HepG2 (cell line): ENCODE data around the gene CTNNBL1. TPM values are rescaled to one million over a fixed set of nuclear protein-coding genes. Genes with fewer than 3 reads are reported as not detected.

Experiments used
- ARID2 ChIP-seq: sonication (generic); formaldehyde crosslinking; IDR thresholded peaks from 2 replicates; pipeline ENCODE4 v1.8.1; 2022; ENCODE audit warnings: mild to moderate bottlenecking, missing genetic modification reagents, borderline replicate concordance
- FOXA1 ChIP-seq, 2 experiments: fragments of 450-650 bp in 1 of 2; sonication (generic) in 1 of 2; formaldehyde crosslinking in 1 of 2; IDR thresholded peaks; 2 replicates each; pipeline versions ENCODE4 v1.4.0 to v1.6.1; 2016 to 2020; ENCODE audit warnings: missing genetic modification reagents in 1 of 2
- JARID2 ChIP-seq: sonication (generic); formaldehyde crosslinking; IDR thresholded peaks from 2 replicates; pipeline ENCODE4 v1.8.1; 2023; ENCODE audit warnings: missing genetic modification reagents, inconsistent platforms; ENCODE audit not compliant: insufficient replicate concordance
- KDM5A ChIP-seq: fragments of 200-600 bp; sonication (generic); IDR thresholded peaks from 2 replicates; pipeline ENCODE4 v1.7.0; 2018; ENCODE audit warnings: antibody characterized with exemption, mild to moderate bottlenecking, low read length, borderline replicate concordance
- NFIC ChIP-seq: IDR thresholded peaks from 2 replicates; pipeline ENCODE4 v1.6.1; 2012; ENCODE audit warnings: mild to moderate bottlenecking, low read length, inconsistent platforms
- NR0B2 ChIP-seq: sonication (generic); formaldehyde crosslinking; IDR thresholded peaks from 2 replicates; pipeline ENCODE4 v1.4.0; 2020; ENCODE audit warnings: mild to moderate bottlenecking, missing genetic modification reagents
- POLR2A ChIP-seq, 2 experiments: IDR thresholded peaks; 2 replicates each; pipeline ENCODE4 v1.6.1; 2011; ENCODE audit warnings: low read depth in 2 of 2, low read length in 2 of 2, mild to moderate bottlenecking in 1 of 2, moderate library complexity in 1 of 2; ENCODE audit not compliant: insufficient read depth in 1 of 2
- PTBP1 ChIP-seq: fragments of 200-400 bp; formaldehyde crosslinking; IDR thresholded peaks from 2 replicates; pipeline ENCODE4 v1.6.1; 2018; ENCODE audit warnings: low read length, low read depth; ENCODE audit not compliant: poor library complexity, severe bottlenecking
- SKI ChIP-seq: fragments of 450-650 bp; IDR thresholded peaks from one replicate; pipeline ENCODE4 v1.6.1; 2018; ENCODE audit warnings: mild to moderate bottlenecking; ENCODE audit not compliant: partially characterized antibody
- YEATS4 ChIP-seq: sonication (generic); formaldehyde crosslinking; IDR thresholded peaks from 2 replicates; pipeline ENCODE4 v1.4.0; 2020; ENCODE audit warnings: missing genetic modification reagents, borderline replicate concordance
- ZFYVE20 ChIP-seq: sonication (generic); formaldehyde crosslinking; IDR thresholded peaks from 2 replicates; pipeline ENCODE4 v1.8.0; 2023; ENCODE audit warnings: low read depth, mild to moderate bottlenecking, moderate library complexity, missing genetic modification reagents, borderline replicate concordance
- ZNF10 ChIP-seq: sonication (generic); formaldehyde crosslinking; IDR thresholded peaks from 2 replicates; pipeline ENCODE4 v1.4.0; 2020; ENCODE audit warnings: mild to moderate bottlenecking, low read depth, missing genetic modification reagents, borderline replicate concordance
- ZNF160 ChIP-seq: sonication (generic); formaldehyde crosslinking; IDR thresholded peaks from 2 replicates; pipeline ENCODE4 v1.8.0; 2022; ENCODE audit warnings: mild to moderate bottlenecking, inconsistent platforms, missing genetic modification reagents
- ZNF281 ChIP-seq: sonication (generic); formaldehyde crosslinking; IDR thresholded peaks from 2 replicates; pipeline ENCODE4 v1.4.0; 2020; ENCODE audit warnings: missing genetic modification reagents, borderline replicate concordance
- ZNF557 ChIP-seq: sonication (generic); formaldehyde crosslinking; IDR thresholded peaks from 2 replicates; pipeline ENCODE4 v1.4.0; 2020; ENCODE audit warnings: missing genetic modification reagents
- ZNF570 ChIP-seq: sonication (generic); formaldehyde crosslinking; IDR thresholded peaks from 2 replicates; pipeline ENCODE4 v1.4.0; 2020; ENCODE audit warnings: mild to moderate bottlenecking, missing genetic modification reagents, borderline replicate concordance
- ZNF703 ChIP-seq: sonication (generic); formaldehyde crosslinking; IDR thresholded peaks from 2 replicates; pipeline ENCODE4 v1.5.1; 2020; ENCODE audit warnings: missing genetic modification reagents, mild to moderate bottlenecking, moderate library complexity, borderline replicate concordance
- ZNF75D ChIP-seq: sonication (generic); formaldehyde crosslinking; IDR thresholded peaks from 2 replicates; pipeline ENCODE4 v1.8.1; 2023; ENCODE audit warnings: missing genetic modification reagents, mild to moderate bottlenecking, borderline replicate concordance
- ZNF788 ChIP-seq: sonication (generic); formaldehyde crosslinking; IDR thresholded peaks from 2 replicates; pipeline ENCODE4 v1.5.0; 2020; ENCODE audit warnings: mild to moderate bottlenecking, missing genetic modification reagents, borderline replicate concordance
- ZNF879 ChIP-seq: sonication (generic); formaldehyde crosslinking; IDR thresholded peaks from 2 replicates; pipeline ENCODE4 v1.8.1; 2023; ENCODE audit warnings: missing genetic modification reagents
- polyA plus RNA-seq, 8 experiments: library from polyadenylated mRNA; depleted of rRNA in 3 of 8; stranded (reverse) in 7 of 8; unstranded in 1 of 8; fragments of >200 nt; fragmentation: Illumina TruSeq in 4 of 8; extraction: Trizol in 4 of 8; gene quantifications; 2 replicates each; pipeline versions ENCODE4 v1.2.1 to v1.2.3, GENCODE V29; 2011 to 2016; ENCODE audit warnings: low read depth in 4 of 8, missing spikeins in 1 of 8, mixed read lengths in 1 of 8; ENCODE audit not compliant: insufficient read depth in 1 of 8
- total RNA-seq, 5 experiments: library from RNA; depleted of rRNA; stranded (reverse); fragments of >200 nt; fragmentation: Illumina TruSeq; extraction: Trizol; gene quantifications; 2 replicates each; pipeline ENCODE4 v1.2.3, GENCODE V29; 2016; ENCODE audit warnings: low read depth in 1 of 5
- TF ChIP-seq, protein P1 (sequence below): sonication (generic); formaldehyde crosslinking; IDR thresholded peaks from 2 replicates; pipeline ENCODE4 v1.8.0; 2022; ENCODE audit warnings: mild to moderate bottlenecking, missing genetic modification reagents, moderate library complexity
- TF ChIP-seq, protein P2 (sequence below), 2 experiments: fragments of 450-650 bp in 1 of 2; sonication (generic) in 1 of 2; formaldehyde crosslinking; IDR thresholded peaks; 2 replicates each; pipeline versions ENCODE4 v1.5.0 to v1.8.0; 2020 to 2022; ENCODE audit warnings: mild to moderate bottlenecking in 1 of 2, missing genetic modification reagents in 1 of 2

CTNNBL1 gene
- total and polyA plus RNA-seq, 2 of the 13 experiments (the other 11 are each of a cell fraction or from before 2014, with no cell fraction given): 49.3 to 94.6 TPM

GRCh38 chr20:37677969-37678861 is 15.6 kb upstream of the CTNNBL1 start (continued):
- TF ChIP-seq ZNF75D (CRISPR knock-in tag) (no peak), ZNF570 (CRISPR knock-in tag) (no peak), ZFYVE20 (CRISPR knock-in tag) (no peak), ARID2 (CRISPR knock-in tag) (no peak), ZNF788 (CRISPR knock-in tag) (peak; percentile 69; the same call in 1 of the 2 replicates), PTBP1 (no peak), FOXA1 (IDR thresholded peaks at IDR 0.05) (no peak), FOXA1 (CRISPR knock-in tag; IDR thresholded peaks at IDR 0.05) (peak; percentile 44; the same call in 1 of the 2 replicates), ZNF557 (CRISPR knock-in tag) (no peak), ZNF703 (CRISPR knock-in tag) (0 out of 2 replicates have a peak, but pooled peaks have one; percentile 6), NFIC (peak; percentile 20; the same call in 1 of the 2 replicates), JARID2 (CRISPR knock-in tag) (no peak), ZNF281 (CRISPR knock-in tag) (no peak), SKI (peak; percentile 24), ZNF160 (CRISPR knock-in tag) (no peak), ZNF10 (CRISPR knock-in tag) (0 out of 2 replicates have a peak, but pooled peaks have one; percentile 73), KDM5A (no peak), YEATS4 (no peak), ZNF879 (CRISPR knock-in tag) (no peak), POLR2A (IDR thresholded peaks at IDR 0.05; ENCODE audit: insufficient read depth in 1 of 2, low read depth in 2 of 2, low read length in 2 of 2) (no peak), NR0B2 (CRISPR knock-in tag) (no peak)
- TF ChIP-seq, protein P1, sequence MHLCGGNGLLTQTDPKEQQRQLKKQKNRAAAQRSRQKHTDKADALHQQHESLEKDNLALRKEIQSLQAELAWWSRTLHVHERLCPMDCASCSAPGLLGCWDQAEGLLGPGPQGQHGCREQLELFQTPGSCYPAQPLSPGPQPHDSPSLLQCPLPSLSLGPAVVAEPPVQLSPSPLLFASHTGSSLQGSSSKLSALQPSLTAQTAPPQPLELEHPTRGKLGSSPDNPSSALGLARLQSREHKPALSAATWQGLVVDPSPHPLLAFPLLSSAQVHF (CRISPR knock-in tag): no peak
- TF ChIP-seq, protein P2, sequence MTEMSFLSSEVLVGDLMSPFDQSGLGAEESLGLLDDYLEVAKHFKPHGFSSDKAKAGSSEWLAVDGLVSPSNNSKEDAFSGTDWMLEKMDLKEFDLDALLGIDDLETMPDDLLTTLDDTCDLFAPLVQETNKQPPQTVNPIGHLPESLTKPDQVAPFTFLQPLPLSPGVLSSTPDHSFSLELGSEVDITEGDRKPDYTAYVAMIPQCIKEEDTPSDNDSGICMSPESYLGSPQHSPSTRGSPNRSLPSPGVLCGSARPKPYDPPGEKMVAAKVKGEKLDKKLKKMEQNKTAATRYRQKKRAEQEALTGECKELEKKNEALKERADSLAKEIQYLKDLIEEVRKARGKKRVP (CRISPR knock-in tag; IDR thresholded peaks at IDR 0.05): no peak
